NCI-H1930 (cell line): ENCODE data around the gene MLPH.

Experiments
- DNase-seq, 2 experiments: peaks; one replicate each; lab custom pipeline; 2025; lab: John Stamatoyannopoulos, UW

Gene MLPH

DNA sequence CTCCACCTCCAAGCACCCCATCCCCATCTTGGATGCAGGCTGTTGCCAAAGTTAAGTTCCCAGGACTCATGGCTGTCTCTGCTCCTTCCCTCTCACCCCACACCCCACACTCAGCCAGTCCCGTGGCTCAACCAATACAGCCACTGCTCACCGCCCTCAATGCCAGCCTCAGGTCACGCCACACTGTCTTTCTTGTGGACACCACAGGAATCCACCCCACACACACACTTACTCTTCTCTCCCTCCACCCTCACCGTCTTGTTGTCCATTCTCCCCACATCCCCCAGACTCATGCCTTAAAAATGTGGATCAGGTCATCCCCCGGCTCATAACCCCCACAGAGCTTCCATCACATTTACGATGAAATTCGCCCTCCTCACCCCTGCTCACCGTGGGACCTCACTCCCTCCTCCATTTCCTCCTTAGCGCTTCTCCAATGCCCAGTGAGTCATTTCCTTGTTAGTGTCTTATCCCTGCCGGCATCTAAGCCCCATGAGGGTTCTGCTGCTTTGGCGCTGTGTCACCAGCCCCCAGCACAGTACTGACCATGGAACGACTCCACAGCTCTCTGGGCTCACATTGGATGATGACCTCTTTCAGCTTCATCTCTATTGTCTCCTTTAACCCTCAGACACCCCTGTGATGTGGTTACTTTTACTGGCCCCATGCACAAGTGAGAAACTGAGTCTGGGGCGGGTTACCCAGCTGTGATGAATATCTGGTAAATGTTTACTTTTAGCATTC is 13.8 kb downstream of the MLPH start:
- DNase-seq: no peak

DNA sequence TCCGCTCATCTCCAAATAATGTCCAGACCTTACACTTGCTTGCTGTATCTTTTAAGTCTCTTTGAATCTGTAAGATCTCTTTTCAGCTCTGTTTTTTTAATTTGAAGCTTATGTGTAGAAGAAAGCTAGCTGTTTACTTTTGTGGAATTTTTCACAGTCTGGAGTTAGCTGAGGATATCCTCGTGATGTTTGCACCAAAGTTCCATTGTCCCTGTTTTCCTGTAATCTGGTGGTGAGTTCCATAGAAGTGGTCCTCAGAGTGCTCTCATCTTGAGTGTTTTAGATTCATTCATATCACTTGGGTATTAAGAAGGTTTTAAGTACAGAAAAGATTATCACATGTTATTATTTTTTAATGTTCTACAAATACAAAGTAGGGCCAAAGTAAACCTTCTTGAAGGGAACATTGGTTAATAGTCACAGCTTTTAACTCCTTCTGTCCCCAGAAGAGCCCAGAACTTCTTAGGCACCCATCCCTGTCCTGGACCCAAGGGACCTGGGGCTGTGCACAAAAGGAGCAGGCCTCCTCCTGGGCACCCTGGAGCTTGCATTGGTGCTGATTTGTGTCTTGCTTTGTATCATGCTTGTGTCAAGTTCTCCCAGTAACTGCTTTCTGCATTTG is 15.0 kb downstream of the MLPH start:
- no peak for DNase-seq

DNA sequence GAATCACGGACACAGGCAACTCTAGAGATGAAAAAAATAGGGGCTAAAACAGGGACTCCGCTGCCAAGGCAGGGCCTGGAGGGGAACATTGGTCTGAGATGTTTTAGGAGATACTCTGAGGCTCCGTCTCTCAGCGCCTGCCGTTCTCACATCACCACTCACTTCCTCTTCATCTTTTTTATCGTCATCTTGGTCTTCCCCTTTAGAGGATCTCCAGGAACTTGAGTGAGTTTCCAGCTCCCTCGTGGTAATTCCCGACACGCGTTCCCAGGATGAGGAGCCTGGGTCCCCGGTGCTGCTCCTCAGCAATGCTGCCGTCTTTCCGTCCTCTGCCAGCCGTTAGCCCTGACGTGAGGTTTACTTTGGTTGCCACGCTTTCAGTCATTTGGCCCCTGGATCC is 16.1 kb downstream of the MLPH start:
- no peak for DNase-seq

DNA sequence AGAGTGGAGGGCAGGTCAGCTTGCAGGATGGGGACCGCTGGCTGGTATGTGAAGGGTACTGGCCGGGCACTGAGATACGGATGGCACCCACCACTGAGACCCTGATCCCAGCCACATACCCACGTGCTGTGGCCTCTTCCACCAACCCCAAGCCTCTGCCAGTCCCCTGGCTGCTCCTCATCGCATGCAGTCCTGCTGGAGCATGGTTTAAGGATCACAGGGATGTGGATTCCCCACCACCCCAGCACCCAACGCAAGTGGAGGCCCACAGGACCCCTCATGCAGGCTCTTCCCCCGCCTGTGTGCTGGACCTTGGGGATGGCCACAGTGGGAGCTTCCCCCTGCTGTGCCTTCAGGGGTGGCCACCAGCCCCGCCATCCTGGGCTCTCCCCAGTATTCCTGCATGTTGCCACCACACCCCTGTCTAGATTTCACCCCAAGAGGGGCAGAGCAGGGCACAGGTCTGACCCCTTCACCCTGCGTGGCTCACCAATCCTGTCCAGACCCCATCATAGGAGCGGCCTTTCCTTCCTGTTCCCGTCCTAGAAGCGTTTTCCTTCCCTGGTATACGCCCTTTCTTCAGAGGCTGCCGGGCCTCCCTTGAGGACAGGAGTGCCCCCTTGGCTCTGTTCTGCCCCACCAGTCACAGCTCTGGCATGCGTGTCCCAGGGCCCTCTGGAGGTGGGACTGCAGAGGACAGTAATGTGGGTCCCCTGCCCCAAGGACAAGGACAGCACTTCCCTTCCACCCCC is 18.3 kb downstream of the MLPH start:
- no peak for DNase-seq

DNA sequence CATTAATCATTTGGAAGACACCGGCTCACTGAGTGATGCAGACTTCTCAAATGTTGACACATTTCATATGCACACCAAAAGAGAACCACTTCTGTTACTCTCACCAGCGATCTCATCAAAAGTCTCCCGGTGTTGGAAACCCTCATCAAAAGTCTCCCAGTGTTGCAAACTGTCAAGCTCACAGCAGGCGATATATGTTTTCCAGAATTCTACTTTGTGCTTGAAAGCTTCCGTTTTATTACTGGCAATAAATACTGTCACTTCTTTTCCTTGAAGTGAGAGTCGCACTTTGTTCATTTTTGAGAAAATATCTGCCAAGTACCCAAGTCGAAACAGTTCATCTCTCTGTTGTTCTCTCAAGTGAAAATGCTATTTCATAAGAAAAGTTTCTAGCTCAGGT is 20.5 kb downstream of the MLPH start:
- DNase-seq: no peak

DNA sequence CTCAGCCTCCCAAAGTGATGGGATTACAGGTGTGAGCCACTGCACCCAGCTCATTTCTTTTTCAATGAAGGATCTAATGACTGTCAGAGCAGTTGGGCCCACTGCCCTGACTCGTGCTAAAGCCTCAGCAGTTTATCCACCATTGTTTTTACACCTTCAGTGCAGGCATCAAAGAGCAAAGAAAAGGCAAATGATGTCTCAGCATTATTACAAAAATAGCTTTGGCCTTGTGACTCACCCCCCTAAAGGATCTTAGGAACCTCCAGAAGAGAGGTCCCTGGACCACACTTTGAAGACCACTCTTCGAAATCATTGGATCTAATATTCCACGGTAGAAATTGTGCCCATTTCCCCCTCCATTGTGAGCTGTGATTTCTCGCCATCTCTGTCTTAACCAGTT is 21.3 kb downstream of the MLPH start:
- no peak for DNase-seq

DNA sequence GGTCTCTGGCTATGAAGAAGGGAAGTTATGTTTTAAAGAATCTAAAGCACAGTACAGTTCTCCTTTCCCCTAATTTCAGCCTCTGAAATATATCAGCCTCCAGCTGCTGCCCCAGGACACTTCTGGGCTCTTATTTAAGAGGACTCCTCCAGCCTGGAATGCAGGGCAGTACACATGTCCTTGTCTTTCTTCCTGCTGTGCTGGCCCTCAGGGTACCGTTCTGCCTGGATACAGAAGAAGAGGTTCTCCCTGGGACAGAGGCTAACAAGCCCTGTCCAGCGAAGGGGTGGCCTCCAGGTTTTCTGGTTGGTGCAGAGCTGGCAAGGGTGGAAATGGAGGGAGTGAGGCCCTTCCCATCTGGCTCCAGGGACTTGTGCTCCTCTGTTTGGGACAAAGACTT is 22.1 kb downstream of the MLPH start:
- no peak for DNase-seq

DNA sequence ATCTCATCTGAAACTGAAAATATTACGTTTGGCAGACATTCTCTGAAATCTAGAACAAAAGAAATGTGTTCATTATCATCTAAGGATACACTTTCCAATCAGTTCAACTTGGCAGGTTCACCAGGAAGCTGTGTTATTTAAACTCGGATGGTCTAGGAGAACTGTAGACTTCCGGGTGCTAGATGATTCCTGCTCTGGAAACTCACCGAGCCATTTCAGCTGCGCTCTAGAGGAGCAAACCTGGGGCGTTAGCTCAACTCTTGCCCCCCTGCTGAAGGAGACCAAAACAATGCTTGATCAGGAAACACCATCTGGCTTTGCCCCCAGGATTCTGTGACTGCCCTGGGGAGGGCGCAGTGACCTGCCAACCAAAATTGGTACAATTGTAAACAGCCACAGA is 22.9 kb downstream of the MLPH start:
- no peak for DNase-seq

DNA sequence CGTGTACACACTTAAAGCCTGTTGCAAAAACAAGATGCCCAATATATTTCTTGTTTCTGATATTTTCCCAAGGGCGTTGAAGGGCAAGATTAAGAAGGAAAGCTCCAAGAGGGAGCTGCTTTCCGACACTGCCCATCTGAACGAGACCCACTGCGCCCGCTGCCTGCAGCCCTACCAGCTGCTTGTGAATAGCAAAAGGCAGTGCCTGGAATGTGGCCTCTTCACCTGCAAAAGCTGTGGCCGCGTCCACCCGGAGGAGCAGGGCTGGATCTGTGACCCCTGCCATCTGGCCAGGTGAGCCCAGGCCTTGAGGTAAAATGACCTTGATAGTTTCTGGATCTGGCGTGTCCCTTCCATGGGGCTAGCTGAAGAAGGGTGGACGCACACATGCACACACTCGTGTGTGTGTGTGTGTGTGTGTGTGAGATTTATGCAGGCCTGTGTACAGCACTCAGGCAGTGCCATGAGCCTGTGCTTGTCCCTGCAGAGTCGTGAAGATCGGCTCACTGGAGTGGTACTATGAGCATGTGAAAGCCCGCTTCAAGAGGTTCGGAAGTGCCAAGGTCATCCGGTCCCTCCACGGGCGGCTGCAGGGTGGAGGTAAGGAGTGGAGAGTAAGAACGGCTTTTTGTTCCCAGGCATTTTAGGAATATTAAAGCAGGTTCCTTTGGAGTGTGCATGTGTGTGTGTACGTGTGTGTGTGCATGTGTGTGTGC is 23.6 kb downstream of the MLPH start:
- DNase-seq: no peak

DNA sequence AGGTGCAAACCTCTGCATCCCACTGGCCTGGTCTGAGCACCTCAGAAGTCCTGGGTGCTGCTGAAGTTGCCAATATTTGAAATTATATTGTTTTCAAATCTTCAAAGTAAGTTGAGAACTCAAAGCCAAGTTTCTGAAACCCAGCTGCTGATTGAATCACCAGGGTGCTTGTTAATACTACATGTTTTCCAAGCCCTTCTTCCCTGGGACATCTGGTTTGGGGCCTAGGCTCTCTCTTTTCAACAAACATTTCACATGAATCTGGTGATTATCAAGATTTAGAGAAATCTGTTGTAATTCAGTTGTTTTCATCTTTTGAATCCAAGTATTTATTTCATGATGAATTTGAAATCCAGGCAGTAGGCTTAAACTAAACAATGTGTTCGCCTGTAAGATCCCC is 24.4 kb downstream of the MLPH start:
- no peak for DNase-seq

DNA sequence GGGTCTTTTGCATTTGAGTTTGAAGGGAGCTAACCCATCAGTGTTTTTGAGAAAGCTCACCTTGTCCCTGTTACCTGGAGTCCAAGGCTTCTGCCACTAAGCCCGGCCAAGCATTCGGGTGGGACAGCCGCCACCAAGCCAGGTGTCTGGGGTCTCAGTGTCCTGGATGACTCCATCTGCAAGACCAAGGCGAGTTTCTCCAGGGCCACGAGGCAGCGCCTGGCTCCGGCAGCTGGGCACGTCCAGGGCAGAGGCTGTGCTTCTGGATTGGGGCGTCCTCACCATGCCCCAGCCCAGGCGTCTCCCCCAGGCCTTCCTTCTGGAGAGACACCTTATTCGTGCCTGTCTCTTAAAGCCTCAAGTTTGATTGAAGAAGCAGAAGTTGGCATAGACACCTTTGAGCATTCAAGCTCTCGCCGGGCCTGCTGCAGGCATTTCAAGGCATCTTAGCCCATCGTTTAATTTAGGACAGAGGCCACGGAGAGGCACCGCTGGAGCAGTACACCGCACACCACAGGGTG is 24.9 kb downstream of the MLPH start:
- DNase-seq: no peak

DNA sequence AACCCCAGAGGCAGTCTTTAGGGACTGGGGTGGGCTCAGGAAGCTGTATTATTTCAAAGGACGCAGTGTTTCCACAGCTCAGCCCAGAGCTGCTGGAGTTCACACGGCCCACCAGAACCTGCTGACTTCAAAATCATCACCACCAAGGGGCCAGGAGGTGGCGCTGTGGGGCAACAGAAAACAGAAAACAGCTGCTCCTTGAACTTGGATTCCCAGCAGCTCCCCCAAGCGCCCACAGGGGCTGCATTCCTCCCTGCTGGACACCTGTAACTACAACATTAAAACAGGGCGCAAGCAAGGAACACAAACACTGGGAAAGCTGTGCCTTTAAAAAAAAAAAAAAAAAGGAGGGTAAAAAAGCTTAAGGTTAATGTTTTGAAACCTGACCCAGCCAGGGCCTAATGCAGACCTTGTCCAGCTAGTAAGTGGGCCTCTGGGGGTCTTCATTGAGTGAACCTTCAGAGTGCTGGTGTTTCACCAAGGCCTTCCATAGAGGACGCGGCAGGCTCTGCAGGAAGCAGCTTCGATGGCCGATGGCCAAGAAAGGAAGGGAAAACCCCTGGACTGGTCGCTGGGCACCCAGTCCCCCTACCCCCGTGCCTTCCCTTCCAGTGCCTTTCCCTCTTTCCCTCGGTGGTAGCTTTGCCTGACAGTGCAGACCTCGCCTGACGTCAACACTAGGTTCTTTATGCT is 25.9 kb downstream of the MLPH start:
- peak; percentile 64 to 71 for DNase-seq

DNA sequence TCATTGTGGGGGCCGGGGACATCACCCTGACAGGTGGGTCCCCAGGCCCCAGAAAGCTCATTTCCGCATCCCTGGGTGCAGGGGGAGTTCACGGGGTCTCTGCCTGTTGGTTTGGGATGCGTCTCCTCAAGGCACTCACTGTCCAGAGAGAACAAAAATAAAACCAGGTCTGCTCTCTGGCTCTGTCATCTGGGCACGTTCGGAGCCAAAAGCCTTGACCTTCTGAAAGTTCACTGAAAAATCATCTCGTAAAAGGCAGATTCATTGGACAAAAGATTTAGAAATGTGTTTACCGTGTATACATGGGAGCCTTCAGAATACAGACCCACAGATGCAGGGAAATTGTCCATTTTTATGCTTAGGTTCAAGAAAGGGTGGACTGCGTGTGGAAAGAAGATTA is 26.6 kb downstream of the MLPH start:
- no peak for DNase-seq

DNA sequence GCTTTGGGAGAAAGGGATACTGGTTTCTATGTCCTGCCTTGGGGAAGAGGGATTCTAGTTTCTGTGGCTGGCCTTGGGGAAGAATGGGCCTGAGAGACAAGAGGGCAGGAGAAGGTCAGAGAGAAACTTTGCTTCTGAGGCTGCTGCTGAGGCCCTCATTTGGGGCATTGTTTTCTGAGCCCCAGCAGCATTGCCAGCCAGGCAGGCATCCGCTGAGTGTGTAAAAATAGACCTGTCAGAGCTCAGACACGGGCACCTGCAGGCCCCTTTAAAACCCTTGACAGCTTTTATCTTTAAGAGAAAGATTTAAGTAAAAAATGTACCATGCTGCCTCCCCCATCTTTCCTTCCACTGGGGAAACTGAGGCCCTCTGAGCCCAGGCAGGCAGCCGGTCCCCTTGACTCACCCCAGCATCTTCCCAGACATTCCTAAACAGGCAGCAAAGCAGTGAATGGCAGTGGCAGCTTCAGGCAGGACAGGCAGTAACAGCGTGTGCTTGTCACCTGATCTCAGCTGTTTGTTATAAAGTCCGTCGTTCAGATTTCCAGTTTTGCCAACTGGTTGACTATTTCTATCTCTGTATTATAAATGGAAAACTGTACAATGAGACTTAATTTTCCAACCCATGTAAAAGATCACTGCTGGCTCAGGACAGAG is 27.6 kb downstream of the MLPH start:
- DNase-seq: no peak

DNA sequence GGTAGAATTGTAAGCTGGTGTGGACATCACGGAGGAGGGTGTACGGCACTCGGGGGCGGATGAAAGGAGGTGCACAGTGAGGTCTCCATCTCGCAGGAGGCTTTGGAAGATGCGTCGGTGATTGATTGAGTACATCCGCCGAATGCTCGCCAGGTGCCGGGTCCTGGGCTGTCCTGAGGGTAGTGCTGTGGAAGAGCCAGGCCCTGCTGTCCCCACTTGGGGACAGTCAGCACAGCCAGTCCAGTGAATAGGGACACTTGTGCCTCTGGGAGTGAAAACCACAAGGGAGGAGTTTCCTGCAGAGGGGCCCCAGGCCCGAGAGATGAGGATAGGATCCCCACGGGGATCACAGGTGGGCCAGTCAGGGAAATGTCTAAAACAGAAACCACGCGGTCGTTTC is 28.1 kb downstream of the MLPH start:
- no peak for DNase-seq

DNA sequence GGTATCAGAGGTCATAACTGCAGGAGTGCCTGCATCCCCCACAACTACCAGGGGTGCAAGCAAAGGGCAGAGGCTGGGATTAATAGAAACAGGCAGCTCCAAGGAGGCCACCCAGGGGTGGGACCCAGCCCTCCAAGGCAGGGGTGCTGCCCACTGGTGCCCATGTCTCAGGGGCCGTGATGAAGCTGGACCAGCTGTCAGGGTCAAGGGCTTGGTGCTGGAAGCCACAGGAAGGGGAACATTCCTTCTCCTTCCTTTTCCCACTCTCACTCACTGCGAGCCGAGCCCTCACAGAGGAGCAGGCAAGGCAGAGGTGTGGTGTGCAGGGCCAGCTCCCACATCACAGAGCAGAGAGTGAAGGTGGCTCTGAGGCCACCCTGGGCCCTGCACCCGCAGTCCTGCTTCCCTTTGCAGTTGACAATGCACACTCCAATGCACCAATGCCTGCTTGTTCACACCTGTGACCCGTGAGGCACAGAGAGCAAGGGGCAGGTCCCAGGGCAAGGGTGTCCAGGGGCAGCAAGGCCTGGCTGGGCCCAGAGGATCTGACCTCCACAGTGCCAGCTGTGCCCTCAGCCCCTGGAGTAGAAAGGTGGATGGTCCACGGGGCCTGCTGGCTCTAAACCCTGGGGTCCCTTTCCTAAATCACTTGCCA is 28.7 kb downstream of the MLPH start:
- DNase-seq: no peak

DNA sequence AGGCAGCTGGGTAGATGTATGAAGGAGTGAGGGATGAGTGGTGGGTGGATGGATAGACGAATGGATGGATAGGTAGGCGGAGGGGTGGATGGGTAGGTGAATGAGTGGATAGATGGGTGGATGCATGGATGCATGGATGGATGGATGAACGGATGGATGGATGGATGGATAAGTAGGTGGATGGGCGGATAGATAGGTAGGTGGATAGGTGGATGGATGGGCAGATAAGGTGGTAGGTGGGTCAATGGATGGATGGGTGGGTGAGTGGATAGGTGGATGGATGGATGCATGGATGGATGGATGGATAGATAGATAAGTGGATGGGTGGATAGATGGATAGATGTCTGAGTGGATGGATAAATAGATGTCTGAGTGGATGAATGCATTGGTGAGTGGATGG is 30.1 kb downstream of the MLPH start:
- no peak for DNase-seq

DNA sequence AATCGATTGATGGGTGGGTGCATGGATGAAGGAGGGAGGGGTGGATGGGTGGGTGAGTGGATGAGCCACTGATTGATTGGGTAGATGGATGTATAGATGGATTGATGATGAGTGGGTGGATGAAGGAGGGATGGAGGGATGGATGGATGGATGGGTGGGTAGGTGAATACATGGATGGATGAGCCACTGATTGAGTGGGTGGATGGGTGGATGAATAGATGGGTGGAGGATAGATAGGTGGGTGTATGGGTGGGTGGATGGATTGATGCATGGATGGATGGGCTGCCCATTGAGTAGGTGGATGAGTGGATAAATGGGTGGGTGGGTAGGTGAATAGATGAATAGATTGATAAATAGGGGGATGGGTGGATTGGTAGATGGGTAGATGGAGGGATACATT is 30.9 kb downstream of the MLPH start:
- no peak for DNase-seq

DNA sequence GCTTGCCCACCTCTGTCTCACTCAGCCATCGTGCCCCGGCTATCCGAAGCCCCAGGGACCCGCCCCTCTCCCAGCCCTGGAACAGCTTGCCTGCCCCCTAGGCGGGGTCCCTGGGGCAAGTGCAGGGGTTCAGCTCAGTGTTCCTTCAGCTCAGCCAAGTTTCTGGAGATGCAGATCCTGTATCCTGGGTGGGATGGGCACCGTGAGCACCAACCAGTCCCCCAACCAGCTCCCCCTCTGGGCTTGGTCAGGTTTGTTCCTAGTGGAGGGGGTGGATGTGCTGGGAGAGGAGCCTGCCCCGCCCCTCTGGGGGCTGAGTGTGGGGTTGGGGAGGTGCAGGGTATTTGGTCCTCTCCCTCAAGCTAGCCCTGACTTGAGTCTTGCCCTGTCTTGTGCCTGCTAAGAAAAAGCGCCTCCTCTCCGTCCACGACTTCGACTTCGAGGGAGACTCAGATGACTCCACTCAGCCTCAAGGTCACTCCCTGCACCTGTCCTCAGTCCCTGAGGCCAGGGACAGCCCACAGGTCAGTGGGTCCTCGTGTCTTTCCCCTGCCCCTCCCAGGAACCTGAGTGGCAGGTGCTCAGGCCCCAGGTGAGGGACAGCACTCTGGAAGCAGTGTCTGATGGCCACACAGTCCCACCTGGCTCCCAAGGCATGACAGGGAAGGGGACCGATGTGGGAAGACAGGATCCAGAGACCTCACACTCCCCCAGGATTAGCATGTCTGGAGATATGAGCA is 32.6 kb downstream of the MLPH start:
- no peak for DNase-seq

DNA sequence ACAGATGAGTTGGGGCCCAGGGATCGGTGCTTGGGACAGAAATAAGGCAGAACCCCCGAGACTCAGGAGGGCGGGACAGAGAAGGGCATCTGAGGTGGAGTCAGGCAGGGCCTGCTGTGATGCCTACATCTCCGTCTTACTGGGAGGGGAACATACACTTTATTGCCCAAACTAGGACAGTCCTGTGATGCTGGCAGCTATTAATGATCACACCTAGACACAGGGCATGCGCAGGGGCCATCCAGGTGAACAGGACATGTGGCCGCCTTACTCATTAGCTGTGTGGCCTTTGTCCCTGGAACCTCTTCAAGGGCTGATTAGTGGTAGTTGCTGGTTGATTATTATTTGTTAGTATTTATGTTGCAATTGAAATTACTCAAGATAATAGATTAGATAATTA is 33.2 kb downstream of the MLPH start:
- no peak for DNase-seq
